ENCODE results near the gene PTPRM. TPM values are rescaled to one million over a fixed set of nuclear protein-coding genes. Genes with fewer than 3 reads are reported as not detected.

PTPRM gene
- total and polyA plus RNA-seq, 4 donors, result 61.1 to 146 (median 87.5) TPM

- TF ChIP-seq CTCF (IDR thresholded peaks at IDR 0.05; ENCODE audit: control extremely low read depth, extremely low read depth), result no peak
Measured at GRCh38 chr18:7766817-7767216, 199.7 kb downstream of the PTPRM start.

GRCh38 chr18:7770908-7771307, 203.8 kb downstream of the PTPRM start:
- H3K9ac ChIP-seq (ENCODE audit: insufficient read depth in 1 of 2, low read length in 2 of 2), result no peak overlapping the region
- H3K4me1 ChIP-seq (ENCODE audit: control insufficient read depth in 5 of 5, insufficient read depth in 5 of 5, low read length in 5 of 5), result peaks cover 0 to 25% (median 0%) of the 10 kb centered on the region in 5 donors
- ATAC-seq (ENCODE audit: insufficient read depth, low FRiP score) (no peak), DNase-seq (no peak)
- H3K4me3 ChIP-seq, result no peak overlapping the region
- H3K27me3 ChIP-seq (ENCODE audit: control insufficient read depth in 3 of 3, insufficient read depth in 3 of 3, low read length in 2 of 3), result no peaks in the 10 kb centered on the region
- H3K27ac ChIP-seq (ENCODE audit: low read depth in 1 of 2, low read length in 1 of 2), result no peak overlapping the region
- WGBS, 2 donors, result 45 to 54% methylated on average over 4 of the region's 4 CpGs
- TF ChIP-seq CTCF (IDR thresholded peaks at IDR 0.05; ENCODE audit: control extremely low read depth, extremely low read depth), result no peak
- H3K9me3 ChIP-seq (ENCODE audit: control insufficient read depth in 4 of 4, insufficient read depth in 3 of 4, low read length in 3 of 4), result no peaks in the 10 kb centered on the region
- no peaks in the 10 kb centered on the region for H3K36me3 ChIP-seq (ENCODE audit: control insufficient read depth in 4 of 4, insufficient read depth in 4 of 4, low read length in 4 of 4)

More at GRCh38 chr18:7766817-7767216, 199.7 kb downstream of the PTPRM start:
- H3K9ac ChIP-seq (ENCODE audit: insufficient read depth in 1 of 2, low read length in 2 of 2), result no peak overlapping the region
- H3K36me3 ChIP-seq (ENCODE audit: control insufficient read depth in 4 of 4, insufficient read depth in 4 of 4, low read length in 4 of 4), result no peaks in the 10 kb centered on the region
- DNase-seq (no peak), ATAC-seq (ENCODE audit: insufficient read depth, low FRiP score) (no peak)
- WGBS, 2 donors, result 93 to 100% methylated on average over 1 of the region's 1 CpG
- H3K9me3 ChIP-seq (ENCODE audit: control insufficient read depth in 4 of 4, insufficient read depth in 3 of 4, low read length in 3 of 4), result no peaks in the 10 kb centered on the region
- no peaks in the 10 kb centered on the region for H3K27me3 ChIP-seq (ENCODE audit: control insufficient read depth in 3 of 3, insufficient read depth in 3 of 3, low read length in 2 of 3)
- no peak overlapping the region for H3K27ac ChIP-seq (ENCODE audit: low read depth in 1 of 2, low read length in 1 of 2)
- H3K4me3 ChIP-seq, result no peak overlapping the region
- H3K4me1 ChIP-seq (ENCODE audit: control insufficient read depth in 5 of 5, insufficient read depth in 5 of 5, low read length in 5 of 5), result peaks cover 0 to 32% (median 0%) of the 10 kb centered on the region in 5 donors

- Histone ChIP-seq H3K36me3 (ENCODE audit: control insufficient read depth in 4 of 4, insufficient read depth in 4 of 4, low read length in 4 of 4) (no peaks in the 10 kb centered on the region), H3K9me3 (ENCODE audit: control insufficient read depth in 4 of 4, insufficient read depth in 3 of 4, low read length in 3 of 4) (no peaks in the 10 kb centered on the region), H3K27ac (ENCODE audit: low read depth in 1 of 2, low read length in 1 of 2) (no peak overlapping the region), H3K4me1 (ENCODE audit: control insufficient read depth in 5 of 5, insufficient read depth in 5 of 5, low read length in 5 of 5) (peaks cover 0 to 28% (median 0%) of the 10 kb centered on the region in 5 donors), H3K4me3 (no peak overlapping the region), H3K27me3 (ENCODE audit: control insufficient read depth in 3 of 3, insufficient read depth in 3 of 3, low read length in 2 of 3) (no peaks in the 10 kb centered on the region), H3K9ac (ENCODE audit: insufficient read depth in 1 of 2, low read length in 2 of 2) (no peak overlapping the region)
- TF ChIP-seq CTCF (IDR thresholded peaks at IDR 0.05; ENCODE audit: control extremely low read depth, extremely low read depth), result no peak
- no peak for ATAC-seq (ENCODE audit: insufficient read depth, low FRiP score)
- DNase-seq, result no peak
Measured at GRCh38 chr18:7772510-7772888, 205.4 kb downstream of the PTPRM start.

GRCh38 chr18:7772951-7773350, 205.8 kb downstream of the PTPRM start:
- Histone ChIP-seq H3K27ac (ENCODE audit: low read depth in 1 of 2, low read length in 1 of 2) (no peak overlapping the region), H3K9ac (ENCODE audit: insufficient read depth in 1 of 2, low read length in 2 of 2) (no peak overlapping the region), H3K36me3 (ENCODE audit: control insufficient read depth in 4 of 4, insufficient read depth in 4 of 4, low read length in 4 of 4) (no peaks in the 10 kb centered on the region), H3K4me1 (ENCODE audit: control insufficient read depth in 5 of 5, insufficient read depth in 5 of 5, low read length in 5 of 5) (peaks cover 0 to 28% (median 0%) of the 10 kb centered on the region in 5 donors), H3K4me3 (no peak overlapping the region), H3K27me3 (ENCODE audit: control insufficient read depth in 3 of 3, insufficient read depth in 3 of 3, low read length in 2 of 3) (no peaks in the 10 kb centered on the region), H3K9me3 (ENCODE audit: control insufficient read depth in 4 of 4, insufficient read depth in 3 of 4, low read length in 3 of 4) (no peaks in the 10 kb centered on the region)
- ATAC-seq (ENCODE audit: insufficient read depth, low FRiP score) (no peak), DNase-seq (no peak)
- 78 to 85% methylated on average over 2 of the region's 2 CpGs for WGBS, 2 donors
- no peak for TF ChIP-seq CTCF (IDR thresholded peaks at IDR 0.05; ENCODE audit: control extremely low read depth, extremely low read depth)

Measured in lung (tissue), 12 donors.